Right hindlimb (tissue), 1 donor: ENCODE data around the gene SH3YL1.

ENCODE experiments used
- DNase-seq: peaks from one replicate; pipeline ENCODE4 v3.0.0-alpha.2; 2018

The SH3YL1 gene

GRCh38 chr2:216068-216467 lies 47.8 kb downstream of the SH3YL1 start:
- no peak for DNase-seq

DNA sequence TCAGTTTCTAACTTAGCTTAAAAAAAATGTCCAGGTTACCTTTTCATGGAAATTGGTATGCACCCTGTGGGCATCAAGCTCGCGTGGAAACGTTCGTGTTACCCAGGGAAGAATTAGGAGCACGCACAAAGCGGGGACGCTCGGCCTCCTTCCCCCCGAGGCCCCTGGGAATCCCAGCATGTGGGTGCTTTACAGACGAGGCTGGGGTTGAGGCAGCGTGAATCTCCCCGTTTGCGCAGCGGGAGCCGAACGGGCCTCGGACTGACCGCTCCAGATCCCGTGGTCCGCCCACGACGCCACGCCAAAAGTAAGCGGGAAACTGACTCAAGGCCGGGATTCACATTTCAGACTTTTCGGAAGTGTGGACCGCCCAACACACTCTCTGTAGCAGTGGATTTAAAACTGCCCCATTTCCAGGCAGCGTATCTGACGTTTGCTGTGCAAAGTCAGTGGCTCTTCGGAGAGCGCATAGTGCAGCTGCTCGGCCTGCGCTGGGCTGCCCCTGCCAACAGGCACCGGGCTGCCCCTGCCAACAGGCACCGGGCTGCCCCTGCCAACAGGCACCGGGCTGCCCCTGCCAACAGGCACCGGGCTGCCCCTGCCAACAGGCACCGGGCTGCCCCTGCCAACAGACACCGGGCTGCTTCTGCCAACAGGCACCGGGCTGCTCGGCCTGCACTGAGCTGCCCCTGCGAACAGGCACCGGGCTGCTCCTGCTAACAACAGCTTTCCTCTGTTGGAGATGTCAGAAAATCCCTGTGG lies 49.7 kb downstream of the SH3YL1 start:
- no peak for DNase-seq

DNA sequence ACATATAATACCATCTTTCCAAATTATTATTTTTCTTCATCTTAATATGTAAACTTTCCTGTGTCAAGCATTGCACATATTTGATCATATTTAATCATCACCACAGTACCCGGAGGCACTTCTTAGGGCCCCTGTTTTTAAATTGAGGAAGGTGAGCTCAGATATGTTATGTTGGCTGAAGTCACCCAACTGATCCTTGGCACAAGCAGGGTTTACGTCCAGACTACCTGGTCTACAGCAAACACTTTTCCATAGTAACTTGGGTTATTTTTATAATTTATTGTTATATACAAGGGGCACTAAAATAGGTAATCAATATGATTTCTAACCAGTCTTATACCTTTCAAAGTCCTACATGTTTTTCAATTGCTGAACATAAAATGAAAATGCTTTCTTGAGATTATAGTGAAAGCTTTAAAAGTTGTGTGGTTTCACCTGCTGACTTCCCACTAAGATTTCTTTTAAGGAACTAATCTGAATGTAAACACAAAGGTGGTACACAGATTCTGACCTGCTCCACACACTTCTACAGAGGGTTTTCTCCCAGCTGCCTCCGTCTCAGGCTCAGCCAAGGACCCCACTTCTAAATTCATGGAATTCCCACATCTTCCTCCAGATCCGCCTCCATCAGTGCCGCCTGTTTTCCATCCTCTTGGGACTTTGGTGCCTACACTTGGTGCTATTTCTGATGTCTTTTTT lies 52.2 kb downstream of the SH3YL1 start:
- no peak for DNase-seq

DNA sequence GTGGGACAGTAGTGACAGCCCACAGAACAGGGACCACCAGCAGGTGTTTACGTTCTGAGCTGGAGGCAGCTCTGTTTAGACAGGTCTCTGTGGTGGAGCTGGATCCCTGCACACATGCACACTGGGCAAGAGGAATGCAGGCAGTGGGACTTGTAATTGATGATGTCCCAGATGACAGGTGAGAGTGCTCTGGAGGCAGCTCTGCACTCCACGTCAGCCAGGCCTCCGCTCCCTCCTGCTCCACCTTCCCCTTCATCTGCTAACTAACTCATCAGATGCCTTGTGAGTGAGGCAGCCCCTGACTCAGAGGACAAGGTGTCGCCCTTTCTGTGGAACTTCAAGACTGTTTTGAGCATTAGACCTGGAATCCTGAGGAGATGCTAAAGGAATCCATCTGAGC lies 53.2 kb downstream of the SH3YL1 start:
- no peak for DNase-seq

DNA sequence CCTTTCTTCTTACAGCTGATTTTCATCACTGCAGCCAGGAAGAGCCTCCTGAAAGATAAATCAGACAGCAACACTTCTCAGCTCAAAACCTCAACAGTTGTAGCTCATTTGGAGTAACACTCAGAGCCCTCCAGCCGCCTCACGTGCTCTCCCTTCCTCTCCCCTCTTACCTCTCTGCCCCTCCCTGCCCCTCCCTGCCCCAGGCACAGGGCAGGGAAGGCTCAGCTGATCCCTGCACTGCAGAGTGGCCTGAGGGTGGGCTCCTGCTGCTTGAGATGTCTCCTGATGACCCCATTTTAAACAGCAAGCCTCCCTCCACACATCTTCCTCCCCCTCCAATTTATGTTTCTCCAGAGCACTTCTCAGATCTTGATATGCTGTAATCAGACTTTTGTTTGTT lies 54.4 kb downstream of the SH3YL1 start:
- no peak for DNase-seq

- no peak for DNase-seq
Observed at GRCh38 chr2:208335-208734, 55.5 kb downstream of the SH3YL1 start.

DNA sequence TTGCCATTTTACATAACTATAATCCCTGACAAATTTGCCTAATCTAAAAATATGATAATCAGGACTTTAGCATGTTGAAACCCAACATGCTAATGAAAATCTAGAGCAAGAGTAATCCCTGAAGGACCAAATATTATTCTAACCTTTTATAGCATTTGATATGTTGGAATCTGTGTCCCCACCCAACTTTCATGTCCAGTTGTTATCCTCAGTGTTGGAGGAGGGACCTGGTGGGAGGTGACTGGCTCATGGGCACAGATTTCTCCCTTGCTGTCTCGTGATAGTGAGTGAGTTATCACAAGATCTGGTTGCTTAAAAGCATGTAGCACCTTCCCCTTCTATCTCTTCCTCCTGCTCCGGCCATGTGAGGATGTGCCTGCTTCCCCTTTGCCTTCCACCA lies 59.8 kb downstream of the SH3YL1 start:
- DNase-seq, result no peak

DNA sequence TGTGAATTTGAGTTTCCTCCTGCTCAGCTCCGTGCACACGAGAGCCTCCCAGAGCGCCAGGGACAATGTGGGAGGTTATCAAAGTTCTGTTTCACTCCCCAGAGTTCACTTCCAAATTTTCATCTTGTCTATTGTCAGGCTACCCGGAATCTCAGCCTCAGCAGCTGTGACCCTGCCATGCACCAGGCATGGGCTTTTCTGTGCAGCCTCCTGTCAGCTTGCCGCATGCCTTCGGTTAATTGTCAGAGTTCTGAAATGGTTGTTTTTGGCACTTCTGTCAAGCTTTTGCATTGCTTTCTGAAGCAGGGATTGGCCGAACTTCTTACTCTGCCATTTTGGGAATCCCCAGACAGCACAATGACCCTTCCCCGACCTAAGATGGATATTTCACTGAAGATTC lies 60.4 kb downstream of the SH3YL1 start:
- DNase-seq, result no peak

DNA sequence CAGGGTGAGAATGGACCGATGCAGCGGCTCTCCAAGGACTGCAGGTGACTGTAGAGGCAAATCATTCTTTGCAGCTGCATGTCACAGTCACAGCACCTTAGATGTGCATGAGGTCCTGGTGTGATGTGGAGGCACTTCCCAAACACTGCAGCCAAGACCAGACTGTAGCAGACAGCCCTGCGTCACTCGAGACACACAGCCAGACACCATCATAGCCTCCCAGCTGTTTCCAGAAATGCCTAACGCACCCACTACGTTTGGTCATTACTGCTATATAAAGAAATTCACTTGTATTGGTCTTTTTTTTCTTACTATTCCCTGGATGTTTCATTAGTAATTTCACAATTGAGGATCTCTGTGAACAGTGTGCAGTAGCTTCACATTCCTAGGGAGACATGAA lies 60.9 kb downstream of the SH3YL1 start:
- DNase-seq, result no peak

DNA sequence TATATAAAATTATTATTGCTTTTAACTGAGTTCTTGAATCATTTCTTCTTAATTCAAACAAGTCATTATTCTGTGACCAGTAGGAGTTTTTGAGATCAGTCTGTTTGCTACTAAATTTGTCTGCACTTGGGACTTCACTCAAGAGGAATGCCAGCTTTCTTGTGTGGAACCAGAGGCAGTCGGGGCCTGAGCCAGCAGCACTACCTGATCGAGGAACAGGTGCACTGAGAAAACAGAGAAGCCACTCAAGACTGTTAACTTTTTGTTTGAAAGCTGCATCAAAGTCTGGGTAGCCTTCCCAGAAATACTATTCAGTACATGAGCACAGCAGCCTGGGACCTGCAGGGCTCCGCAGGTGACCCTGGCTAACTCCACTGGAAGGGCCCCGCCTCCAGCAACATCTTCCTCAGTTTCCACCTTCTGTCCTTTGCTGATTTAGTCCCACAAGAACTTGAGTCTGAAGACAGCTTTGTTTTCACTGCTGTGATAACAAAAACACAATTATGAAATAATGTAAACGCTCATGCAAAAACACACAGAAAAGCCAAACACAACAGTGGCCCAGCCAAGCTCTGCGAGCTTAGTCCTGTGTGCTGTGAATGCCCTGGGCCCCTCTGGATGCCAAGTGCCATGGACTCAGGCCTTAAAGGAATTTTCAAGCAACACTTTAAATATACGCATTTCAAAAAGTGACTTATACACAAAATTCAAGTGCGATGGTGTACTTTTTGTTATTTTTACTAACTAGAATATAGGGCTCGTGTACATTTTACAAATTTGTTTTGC lies 62.0 kb downstream of the SH3YL1 start:
- DNase-seq, result no peak

GRCh38 chr2:199041-199966 lies 64.5 kb downstream of the SH3YL1 start:
- no peak for DNase-seq

GRCh38 chr2:196406-196805 lies 67.4 kb downstream of the SH3YL1 start:
- peak; percentile 46 for DNase-seq

- no peak for DNase-seq
Observed at GRCh38 chr2:195932-196331, 67.9 kb downstream of the SH3YL1 start.

DNA sequence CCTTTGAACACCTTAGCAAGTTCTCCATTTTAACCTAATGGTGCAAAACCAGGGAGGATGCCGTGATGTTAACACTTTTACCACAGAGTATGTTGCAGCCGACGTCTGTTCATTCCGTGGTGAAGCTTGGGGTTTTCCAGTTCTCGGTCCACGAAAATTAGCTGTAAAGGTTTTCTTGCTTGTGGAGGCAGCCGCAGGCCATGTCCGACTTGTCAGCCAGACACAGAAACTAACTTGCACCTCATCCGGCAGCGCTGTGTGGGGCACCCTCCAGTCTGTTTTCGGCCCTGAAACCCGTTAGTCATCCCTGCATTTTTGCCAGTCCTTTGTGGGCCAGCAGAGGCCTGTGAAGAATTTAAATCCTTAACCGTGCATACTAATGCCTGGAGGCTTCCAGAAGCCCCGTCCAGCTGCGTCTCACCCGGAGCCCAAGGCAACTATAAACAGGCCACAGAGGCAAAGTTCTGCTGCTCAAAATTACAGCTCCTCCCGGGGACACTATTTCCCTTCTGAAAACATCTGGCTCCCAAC lies 70.6 kb downstream of the SH3YL1 start:
- peak; percentile 64 for DNase-seq

- DNase-seq, result no peak
Observed at GRCh38 chr2:191311-192190, 72.3 kb downstream of the SH3YL1 start.

- DNase-seq, result no peak
Observed at GRCh38 chr2:187825-188224, 76.0 kb downstream of the SH3YL1 start.

- no peak for DNase-seq
Observed at GRCh38 chr2:185221-185620, 78.6 kb downstream of the SH3YL1 start.

DNA sequence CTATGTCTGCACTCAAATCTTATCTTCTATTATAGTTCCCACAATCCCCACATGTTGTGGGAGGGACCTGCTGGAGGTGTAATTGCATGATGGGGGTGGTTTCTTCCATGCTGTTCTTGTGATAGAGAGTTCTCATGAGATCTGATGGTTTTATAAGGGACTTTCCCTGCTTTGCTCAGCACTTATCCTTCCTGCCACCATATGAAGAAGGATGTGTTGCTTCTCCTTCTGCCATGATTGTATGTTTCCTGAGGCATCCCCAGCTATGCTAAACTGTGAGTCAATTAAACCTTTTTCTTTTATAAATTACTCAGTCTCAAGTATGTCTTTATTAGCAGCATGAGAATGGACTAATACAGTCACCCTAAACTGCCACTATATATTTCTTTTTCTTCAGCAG lies 79.1 kb downstream of the SH3YL1 start:
- no peak for DNase-seq

GRCh38 chr2:182509-183122 lies 81.2 kb downstream of the SH3YL1 start:
- DNase-seq, result no peak

DNA sequence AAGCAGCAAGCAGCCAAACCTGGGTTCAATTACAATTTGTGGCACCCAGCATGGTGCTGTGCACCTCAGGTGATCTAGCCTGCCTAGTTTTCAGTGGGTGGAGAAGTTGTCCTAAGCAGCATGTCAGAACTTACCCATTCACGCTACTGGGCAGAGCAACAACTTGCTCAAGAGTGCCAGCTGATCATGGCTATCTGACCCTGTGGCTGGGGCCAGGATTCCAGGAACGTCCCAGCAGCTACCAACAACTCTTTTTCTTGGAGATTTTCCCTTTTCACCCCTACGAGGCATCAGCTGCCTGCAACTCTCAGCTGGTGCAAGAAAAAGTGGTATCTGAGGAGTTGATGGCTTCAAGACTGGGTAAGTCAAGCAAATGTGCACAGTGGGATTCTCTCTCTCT lies 83.5 kb downstream of the SH3YL1 start:
- no peak for DNase-seq

DNA sequence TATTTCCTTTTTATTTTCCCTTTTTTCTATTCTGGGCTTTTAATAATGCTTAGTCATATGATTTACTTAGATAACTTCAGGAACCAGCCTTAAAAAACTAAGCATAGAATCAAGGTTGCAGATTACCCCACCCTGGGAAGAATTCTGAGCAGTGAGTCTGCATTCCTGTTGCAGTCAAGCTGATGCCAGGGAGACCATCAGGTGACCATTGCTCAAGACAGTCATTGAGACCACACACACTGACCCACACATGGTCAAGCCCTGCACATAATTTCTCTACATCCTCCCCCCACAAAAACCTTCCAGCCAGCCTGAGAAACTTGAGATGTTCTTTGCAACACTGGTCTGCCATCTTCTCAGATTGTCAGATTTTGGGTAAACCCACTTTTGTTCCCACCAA lies 83.9 kb downstream of the SH3YL1 start:
- DNase-seq, result no peak
